IMR-90 (cell line): Measurements from ENCODE around the gene USP35. TPM values are rescaled to one million over a fixed set of nuclear protein-coding genes. Genes with fewer than 3 reads are reported as not detected.

Experiments used
- ATAC-seq: fragments of 200-7000 bp; cut with Tn5 transposase; 2 replicates; pipeline ENCODE4 v1.9.1; 2020; ENCODE audit warnings: low read depth, mild to moderate bottlenecking, moderate library complexity
- BruUV-seq: library from RNA; stranded (reverse); fragments of 400-500 nt; replicated peaks from 2 replicates; lab custom pipeline; 2021; lab: Mats Ljungman, UMichigan
- CTCF ChIA-PET: fragments of 300-600 bp; formaldehyde crosslinking; extraction: SDS; loops from one replicate; lab custom pipeline; 2021; ENCODE audit warnings: antibody characterized with exemption; lab: Yijun Ruan, JAX
- POLR2A ChIA-PET: fragments of 300-600 bp; sonication (Branson Sonifier 250); formaldehyde crosslinking; loops from one replicate; lab custom pipeline; 2022; ENCODE audit warnings: antibody characterized with exemption; ENCODE audit not compliant: unreplicated experiment; lab: Charles Lee
- DNase-seq: peaks from one replicate; pipeline ENCODE4 v3.0.0; 2013
- H2AFZ ChIP-seq: replicated peaks from 2 replicates; pipeline ENCODE3; 2013; ENCODE audit warnings: low read length, mild to moderate bottlenecking; ENCODE audit not compliant: poor library complexity
- H2AK5ac ChIP-seq: 2 replicates; pipeline ENCODE4 v1.6.1; 2013; ENCODE audit warnings: low read depth, low read length, inconsistent platforms
- H2AK9ac ChIP-seq: replicated peaks from 2 replicates; pipeline ENCODE3; 2013; ENCODE audit warnings: mild to moderate bottlenecking, low read depth, low read length, moderate library complexity; ENCODE audit not compliant: poor library complexity
- H2BK120ac ChIP-seq: 2 replicates; pipeline ENCODE4 v1.6.1; 2013; ENCODE audit warnings: low read depth, low read length, inconsistent platforms
- H2BK15ac ChIP-seq: 3 replicates; pipeline ENCODE4 v1.6.1; 2013; ENCODE audit warnings: low read depth, low read length, inconsistent platforms
- H2BK20ac ChIP-seq: 2 replicates; pipeline ENCODE4 v1.6.1; 2013; ENCODE audit warnings: low read depth, mild to moderate bottlenecking, inconsistent platforms, low read length, moderate library complexity
- H2BK5ac ChIP-seq: 2 replicates; pipeline ENCODE4 v1.6.1; 2013; ENCODE audit warnings: mild to moderate bottlenecking, low read depth, low read length, inconsistent platforms; ENCODE audit not compliant: poor library complexity, severe bottlenecking
- H3K14ac ChIP-seq: replicated peaks from 2 replicates; pipeline ENCODE4 v1.6.1; 2013; ENCODE audit warnings: low read depth, low read length, inconsistent platforms
- H3K18ac ChIP-seq: 2 replicates; pipeline ENCODE4 v1.6.1; 2013; ENCODE audit warnings: low read depth, low read length, control low read depth
- H3K23ac ChIP-seq: 2 replicates; pipeline ENCODE4 v1.6.1; 2013; ENCODE audit warnings: low read depth, low read length, inconsistent platforms
- H3K27ac ChIP-seq: 2 replicates; pipeline ENCODE4 v1.5.1; 2013; ENCODE audit warnings: mild to moderate bottlenecking, control low read depth, low read length; ENCODE audit not compliant: insufficient read depth
- H3K27me3 ChIP-seq: 2 replicates; pipeline ENCODE4 v1.6.1; 2013; ENCODE audit warnings: low read length; ENCODE audit not compliant: control insufficient read depth, insufficient read depth
- H3K36me3 ChIP-seq: 2 replicates; pipeline ENCODE4 v1.6.1; 2013; ENCODE audit warnings: low read length, mixed read lengths; ENCODE audit not compliant: control insufficient read depth, insufficient read depth
- H3K4ac ChIP-seq: 2 replicates; pipeline ENCODE4 v1.6.1; 2013; ENCODE audit warnings: low read depth, low read length, inconsistent platforms
- H3K4me1 ChIP-seq: 2 replicates; pipeline ENCODE4 v1.6.1; 2013; ENCODE audit warnings: low read length, mixed read lengths; ENCODE audit not compliant: control insufficient read depth, insufficient read depth
- H3K4me2 ChIP-seq: 2 replicates; pipeline ENCODE4 v1.6.1; 2013; ENCODE audit warnings: low read depth, mild to moderate bottlenecking, control low read depth, low read length, moderate library complexity
- H3K4me3 ChIP-seq: 2 replicates; pipeline ENCODE4 v1.5.1; 2013; ENCODE audit warnings: low read depth, mild to moderate bottlenecking, control low read depth, low read length, moderate library complexity; ENCODE audit not compliant: insufficient read depth
- H3K56ac ChIP-seq: 2 replicates; pipeline ENCODE4 v1.6.1; 2013; ENCODE audit warnings: low read length, inconsistent platforms; ENCODE audit not compliant: insufficient read depth; ENCODE audit errors: extremely low read depth
- H3K79me1 ChIP-seq, 2 experiments: 2 replicates each; pipeline ENCODE4 v1.6.1; 2013; ENCODE audit warnings: low read length in 2 of 2, inconsistent platforms in 1 of 2, low read depth in 1 of 2
- H3K9ac ChIP-seq: 2 replicates; pipeline ENCODE4 v1.6.1; 2013; ENCODE audit warnings: low read depth, low read length, control low read depth
- H3K9me1 ChIP-seq: 2 replicates; pipeline ENCODE4 v1.6.1; 2013; ENCODE audit warnings: low read length, inconsistent platforms; ENCODE audit not compliant: insufficient read depth
- H3K9me3 ChIP-seq: 2 replicates; pipeline ENCODE4 v1.6.1; 2013; ENCODE audit warnings: low read length; ENCODE audit not compliant: control insufficient read depth, insufficient read depth
- H4K20me1 ChIP-seq: 2 replicates; pipeline ENCODE4 v1.6.1; 2013; ENCODE audit warnings: low read length, inconsistent platforms; ENCODE audit not compliant: insufficient read depth
- H4K5ac ChIP-seq: 2 replicates; pipeline ENCODE4 v1.6.1; 2013; ENCODE audit warnings: mild to moderate bottlenecking, low read depth, low read length, control low read depth
- H4K8ac ChIP-seq, 2 experiments: 2 replicates each; pipeline ENCODE4 v1.6.1; 2013; ENCODE audit warnings: low read depth in 2 of 2, low read length in 2 of 2, control low read depth in 1 of 2, inconsistent platforms in 1 of 2
- H4K91ac ChIP-seq: 2 replicates; pipeline ENCODE4 v1.6.1; 2013; ENCODE audit warnings: low read depth, low read length, inconsistent platforms; ENCODE audit not compliant: insufficient read depth
- BHLHE40 ChIP-seq: fragments of 150-350 bp; IDR thresholded peaks from 2 replicates; pipeline ENCODE4 v1.6.1; 2016; ENCODE audit warnings: mild to moderate bottlenecking, low read depth, low read length
- CTCF ChIP-seq: conservative IDR thresholded peaks from 2 replicates; pipeline ENCODE4 v1.5.1; 2012; ENCODE audit warnings: mild to moderate bottlenecking, low read depth, low read length, improper control_type of control experiment
- MXI1 ChIP-seq: IDR thresholded peaks from 2 replicates; pipeline ENCODE4 v1.6.1; 2012; ENCODE audit warnings: low read depth, mild to moderate bottlenecking, low read length, moderate library complexity, borderline replicate concordance
- RCOR1 ChIP-seq: IDR thresholded peaks from 2 replicates; pipeline ENCODE4 v1.6.1; 2012; ENCODE audit warnings: mild to moderate bottlenecking, low read length, improper control_type of control experiment; ENCODE audit not compliant: insufficient replicate concordance
- dilution Hi-C: fragments of 300-500 bp; cut with HindIII; formaldehyde crosslinking; loops from one replicate; pipeline ENCODE4 v1.14.3; 2018; ENCODE audit warnings: low sequenced_read_pairs; ENCODE audit not compliant: unreplicated experiment
- in situ Hi-C: fragments of 300-500 bp; cut with MboI; formaldehyde crosslinking; loops from 3 replicates; pipeline ENCODE4 v1.14.3; 2019; ENCODE audit warnings: low sequenced_read_pairs, inconsistent platforms, mixed read lengths
- intact Hi-C: fragments of 100-400 bp; cut with micrococcal nuclease; formaldehyde crosslinking; loops from 2 replicates; pipeline ENCODE4 v1.10.0; 2022
- polyA plus RNA-seq, 3 experiments: library from polyadenylated mRNA; depleted of rRNA; stranded (reverse); fragments of >200 nt; gene quantifications; 2 replicates each; pipeline ENCODE4 v1.2.3, GENCODE V29; 2012; ENCODE audit warnings: low replicate concordance in 1 of 3
- total RNA-seq: library from RNA; depleted of rRNA; stranded (reverse); fragments of >200 nt; gene quantifications from 2 replicates; pipeline ENCODE4 v1.2.3, GENCODE V29; 2012

The USP35 gene
- total and polyA plus RNA-seq, 2 of the 4 experiments (the other 2 are of a cell fraction): 2.7 to 11.3 TPM

- no peak overlapping the region for H4K5ac ChIP-seq
- no peak overlapping the region for H4K91ac ChIP-seq
- no peak overlapping the region for H3K9ac ChIP-seq
- H3K79me1 ChIP-seq: peaks cover 0 to 4% of the 10 kb centered on the region in 2 experiments; a peak in 1 of 4 replicates
- 0 out of 2 replicates have a peak, but pooled peaks cover 3% of the 10 kb centered on the region for H4K20me1 ChIP-seq
- intact Hi-C loops (no loop called here), in situ Hi-C loops (no loop called here), dilution Hi-C loops (no loop called here)
- ATAC-seq (no peak), DNase-seq (no peak)
- no peak overlapping the region for H3K23ac ChIP-seq
- no peak overlapping the region for H2BK20ac ChIP-seq
- H3K9me1 ChIP-seq: no peaks in the 10 kb centered on the region
- no peak overlapping the region for H2BK15ac ChIP-seq
- H2BK5ac ChIP-seq: no peak overlapping the region
- H4K8ac ChIP-seq: no peak overlapping the region
- 0 out of 2 replicates have a peak, but pooled peaks cover 2% of the 10 kb centered on the region for H3K9me3 ChIP-seq
- H3K27ac ChIP-seq: no peak overlapping the region
- ChIA-PET CTCF (no interaction called here), POLR2A (no interaction called here)
- BruUV-seq: no TSS peak
- no peak overlapping the region for H3K4me2 ChIP-seq
- no peak overlapping the region for H2AFZ ChIP-seq
- 0 out of 2 replicates have a peak, but pooled peaks cover 2% of the 10 kb centered on the region for H3K36me3 ChIP-seq
- TF ChIP-seq MXI1: no peak
- TF ChIP-seq BHLHE40: no peak
- TF ChIP-seq RCOR1: no peak
- no peak for TF ChIP-seq CTCF
- H3K18ac ChIP-seq: no peak overlapping the region
- no peak overlapping the region for H2AK9ac ChIP-seq
- no peak overlapping the region for H3K14ac ChIP-seq
- no peaks in the 10 kb centered on the region for H3K27me3 ChIP-seq
- no peak overlapping the region for H3K4ac ChIP-seq
- H3K56ac ChIP-seq: no peak overlapping the region
- no peaks in the 10 kb centered on the region for H3K4me1 ChIP-seq
- no peak overlapping the region for H2AK5ac ChIP-seq
- H2BK120ac ChIP-seq: no peak overlapping the region
- H3K4me3 ChIP-seq: no peak overlapping the region
Observed at GRCh38 chr11:78237293-78238046, 48.8 kb downstream of the USP35 start.
